ENCODE data around the gene COPE. TPM values are rescaled to one million over a fixed set of nuclear protein-coding genes. Genes with fewer than 3 reads are reported as not detected.
A peak's percentile ranks its signal among the peaks of the same experiment; 100 is the strongest.
"Not testable (repeated sequence)": the region's sequence is repeated elsewhere in the genome, so short reads cannot be mapped to it uniquely, and the experiment has no call there.

COPE gene
- total RNA-seq, 1 donor from 2014 or later = 141 TPM

GRCh38 chr19:18920400-18920799, 1.2 kb upstream of the COPE start:
- no peaks in the 10 kb centered on the region for H3K9me3 ChIP-seq
- H3K4me1 ChIP-seq = peaks cover 23% of the 10 kb centered on the region
- no peak for ATAC-seq
- no peak for TF ChIP-seq CTCF (IDR thresholded peaks at IDR 0.05)
- intact Hi-C loops (cut with DNase I) = no loop called here
- H3K4me3 ChIP-seq = peak overlapping the region; percentile 88
- H3K27me3 ChIP-seq = no peaks in the 10 kb centered on the region
- H3K27ac ChIP-seq = no peak overlapping the region
- no peak for DNase-seq
- H3K36me3 ChIP-seq = peaks cover 47% of the 10 kb centered on the region

- TF ChIP-seq CTCF (IDR thresholded peaks at IDR 0.05) = no peak
- intact Hi-C loops (cut with DNase I) = no loop called here
- peak overlapping the region; percentile 88 for H3K4me3 ChIP-seq
- H3K36me3 ChIP-seq = peaks cover 42% of the 10 kb centered on the region
- peak overlapping the region; percentile 77 for H3K27ac ChIP-seq
- H3K27me3 ChIP-seq = no peaks in the 10 kb centered on the region
- ATAC-seq = no peak
- H3K4me1 ChIP-seq = peaks cover 23% of the 10 kb centered on the region
- H3K9me3 ChIP-seq = no peaks in the 10 kb centered on the region
- no peak for DNase-seq
Measured at GRCh38 chr19:18919900-18920214, 670 bp upstream of the COPE start.

- ATAC-seq; H3K27me3 ChIP-seq; intact Hi-C loops (cut with DNase I); H3K27ac ChIP-seq; H3K4me3 ChIP-seq; H3K9me3 ChIP-seq; DNase-seq: not testable (repeated sequence)
- Histone ChIP-seq H3K4me1 (peaks cover 23% of the 10 kb centered on the region), H3K36me3 (peaks cover 40% of the 10 kb centered on the region)
Measured at GRCh38 chr19:18917593-18917992, 1.6 kb downstream of the COPE start.

- Histone ChIP-seq H3K36me3 (peaks cover 38% of the 10 kb centered on the region), H3K27ac (no peak overlapping the region), H3K27me3 (no peaks in the 10 kb centered on the region), H3K9me3 (no peaks in the 10 kb centered on the region), H3K4me3 (no peak overlapping the region), H3K4me1 (peaks cover 20% of the 10 kb centered on the region)
- no peak for ATAC-seq
- DNase-seq = no peak
- peak; percentile 33 for TF ChIP-seq CTCF (IDR thresholded peaks at IDR 0.05)
- intact Hi-C loops (cut with DNase I) = no loop called here
Measured at GRCh38 chr19:18915639-18916038, 3.5 kb downstream of the COPE start.

- ATAC-seq = no peak
- peaks cover 12% of the 10 kb centered on the region for H3K4me1 ChIP-seq
- H3K27me3 ChIP-seq = no peaks in the 10 kb centered on the region
- DNase-seq = no peak
- no peak for TF ChIP-seq CTCF (IDR thresholded peaks at IDR 0.05)
- H3K9me3 ChIP-seq = no peaks in the 10 kb centered on the region
- peaks cover 48% of the 10 kb centered on the region for H3K36me3 ChIP-seq
- intact Hi-C loops (cut with DNase I) = no loop called here
- no peak overlapping the region for H3K4me3 ChIP-seq
- no peak overlapping the region for H3K27ac ChIP-seq
Measured at GRCh38 chr19:18913466-18913865, 5.7 kb downstream of the COPE start.

GRCh38 chr19:18912933-18913332, 6.3 kb downstream of the COPE start:
- Histone ChIP-seq H3K4me1 (peaks cover 8% of the 10 kb centered on the region), H3K9me3 (no peaks in the 10 kb centered on the region), H3K27me3 (no peaks in the 10 kb centered on the region), H3K27ac (no peak overlapping the region), H3K4me3 (no peak overlapping the region), H3K36me3 (peaks cover 50% of the 10 kb centered on the region)
- TF ChIP-seq CTCF (IDR thresholded peaks at IDR 0.05) = no peak
- intact Hi-C loops (cut with DNase I) = no loop called here
- DNase-seq (no peak), ATAC-seq (no peak)

Data from upper lobe of right lung (tissue), 1 donor.